ENCODE measurements around the gene METAP2. TPM values are rescaled to one million over a fixed set of nuclear protein-coding genes. Genes with fewer than 3 reads are reported as not detected.

Gene METAP2
- total RNA-seq, 2 experiments from 2014 or later: 129 to 133 TPM

DNA sequence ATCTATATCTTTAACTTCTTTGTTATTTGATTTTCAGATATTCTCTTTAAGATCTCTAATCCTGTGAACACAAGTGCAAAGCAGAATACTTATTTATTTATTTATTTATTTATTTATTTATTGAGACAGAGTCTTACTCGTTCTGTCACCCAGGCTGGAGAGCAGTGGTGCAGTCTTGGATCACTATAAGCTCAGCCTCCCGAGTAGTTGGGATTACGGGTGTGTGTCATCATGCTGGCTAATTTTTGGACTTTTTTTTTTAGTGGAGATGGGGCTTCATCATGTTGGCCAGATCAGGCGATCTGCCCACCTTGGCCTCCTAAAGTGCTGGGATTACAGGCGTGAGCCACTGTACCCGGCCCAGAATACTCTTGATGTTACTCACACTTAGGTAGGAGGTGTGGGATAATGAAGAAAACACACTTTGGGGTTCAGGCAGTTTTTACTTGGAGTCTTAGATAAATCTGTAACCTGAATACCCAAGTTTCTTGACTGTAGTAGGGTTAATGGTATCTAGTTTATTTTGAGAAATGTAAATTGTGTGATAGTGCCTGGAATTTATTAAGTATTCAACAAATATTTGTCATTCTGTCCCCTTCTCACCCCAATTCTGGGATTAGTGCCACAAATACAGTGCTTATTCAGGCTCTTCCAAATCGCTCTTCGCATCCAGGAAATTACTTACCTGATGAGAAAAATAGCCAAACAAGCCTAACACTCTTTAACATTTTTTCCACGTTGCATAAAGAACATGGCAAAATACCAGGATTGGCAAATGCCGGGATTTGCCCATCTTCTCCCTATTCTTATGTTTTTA lies 33.0 kb downstream of the METAP2 start:
- ATAC-seq (no peak), DNase-seq (no peak)
- ChIA-PET CTCF (interaction anchor here (1.5 kb wide), 1 partner anchor 8 kb away, joined by 4 read pairs; no protein-coding TSS in a partner anchor), POLR2A (interaction anchor here (1.0 to 2.5 kb wide), 3 partner anchors 9 to 33 kb away, joined by 3 to 6 read pairs (median 3); partner anchors contain the start of gene METAP2)
- no peak for TF ChIP-seq CTCF (IDR thresholded peaks at IDR 0.05)
- intact Hi-C loops (cut with micrococcal nuclease): no loop called here
- H3K4me1 Mint-ChIP-seq (ENCODE audit: low read depth): peaks cover 14% of the 10 kb centered on the region
- no peaks in the 10 kb centered on the region for H3K9me3 Mint-ChIP-seq
- no peak overlapping the region for H3K4me3 Mint-ChIP-seq
- peaks cover 60% of the 10 kb centered on the region for H3K36me3 Mint-ChIP-seq (ENCODE audit: low read depth)
- no peak overlapping the region for H3K27ac Mint-ChIP-seq
- no peaks in the 10 kb centered on the region for H3K27me3 Mint-ChIP-seq

DNA sequence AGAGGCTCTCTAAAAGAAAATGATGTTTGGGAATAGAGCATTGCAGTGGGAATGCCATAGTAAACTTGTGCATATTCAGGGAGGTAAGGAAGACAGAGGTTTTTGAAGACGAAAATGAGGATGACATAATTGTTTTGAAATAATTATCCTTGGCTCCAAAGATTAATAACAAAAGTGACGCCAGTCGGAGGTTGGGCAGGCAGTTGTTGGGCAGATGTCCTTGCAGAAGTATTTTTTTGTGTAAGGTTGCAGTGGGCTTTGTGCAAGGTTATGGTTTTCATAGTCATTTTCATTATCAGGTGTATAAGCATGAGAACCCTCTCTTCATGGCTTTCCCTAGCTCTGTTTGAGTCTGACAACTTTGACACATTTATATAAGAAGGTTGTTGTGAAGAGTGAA lies 35.3 kb downstream of the METAP2 start:
- no peak for TF ChIP-seq CTCF (IDR thresholded peaks at IDR 0.05)
- CTCF ChIA-PET: interaction anchor here (1.1 to 1.2 kb wide), 2 partner anchors 14 to 25 kb away, joined by 3 read pairs; no protein-coding TSS in a partner anchor
- POLR2A ChIA-PET: interaction anchor here (0.7 to 2.1 kb wide), 2 partner anchors 11 to 20 kb away, joined by 4 read pairs; no protein-coding TSS in a partner anchor
- H3K27me3 Mint-ChIP-seq: no peaks in the 10 kb centered on the region
- DNase-seq (no peak), ATAC-seq (no peak)
- peaks cover 61% of the 10 kb centered on the region for H3K36me3 Mint-ChIP-seq (ENCODE audit: low read depth)
- intact Hi-C loops (cut with micrococcal nuclease): no loop called here
- no peak overlapping the region for H3K27ac Mint-ChIP-seq
- peaks cover 4% of the 10 kb centered on the region for H3K4me1 Mint-ChIP-seq (ENCODE audit: low read depth)
- H3K9me3 Mint-ChIP-seq: no peaks in the 10 kb centered on the region
- no peak overlapping the region for H3K4me3 Mint-ChIP-seq

- Mint-ChIP-seq H3K4me3 (no peak overlapping the region), H3K9me3 (no peaks in the 10 kb centered on the region), H3K36me3 (ENCODE audit: low read depth) (peaks cover 54% of the 10 kb centered on the region), H3K27me3 (no peaks in the 10 kb centered on the region), H3K4me1 (ENCODE audit: low read depth) (peaks cover 6% of the 10 kb centered on the region), H3K27ac (no peak overlapping the region)
- TF ChIP-seq CTCF (IDR thresholded peaks at IDR 0.05): no peak
- intact Hi-C loops (cut with micrococcal nuclease): no loop called here
- DNase-seq (no peak), ATAC-seq (no peak)
- POLR2A ChIA-PET: no interaction called here
- CTCF ChIA-PET: interaction anchor here (1.2 kb wide), 1 partner anchor 23 kb away, joined by 4 read pairs; no protein-coding TSS in a partner anchor
These were observed 38.0 kb downstream of the METAP2 start for GRCh38 chr12:95511977-95512376.

- H3K27me3 Mint-ChIP-seq: no peaks in the 10 kb centered on the region
- DNase-seq: no peak
- intact Hi-C loops (cut with micrococcal nuclease): no loop called here
- no peak for ATAC-seq
- no peaks in the 10 kb centered on the region for H3K9me3 Mint-ChIP-seq
- peaks cover 4% of the 10 kb centered on the region for H3K4me1 Mint-ChIP-seq (ENCODE audit: low read depth)
- H3K27ac Mint-ChIP-seq: no peak overlapping the region
- no peak for TF ChIP-seq CTCF (IDR thresholded peaks at IDR 0.05)
- H3K4me3 Mint-ChIP-seq: no peak overlapping the region
- H3K36me3 Mint-ChIP-seq (ENCODE audit: low read depth): peaks cover 53% of the 10 kb centered on the region
- POLR2A ChIA-PET: interaction anchor here (1.4 kb wide), 1 partner anchor 12 kb away, joined by 4 read pairs; no protein-coding TSS in a partner anchor
- CTCF ChIA-PET: interaction anchor here (2.0 to 5.1 kb wide), 3 partner anchors 10 to 21 kb away, joined by 5 to 21 read pairs (median 7); no protein-coding TSS in a partner anchor
These were observed 39.6 kb downstream of the METAP2 start for GRCh38 chr12:95513599-95513998.

DNA sequence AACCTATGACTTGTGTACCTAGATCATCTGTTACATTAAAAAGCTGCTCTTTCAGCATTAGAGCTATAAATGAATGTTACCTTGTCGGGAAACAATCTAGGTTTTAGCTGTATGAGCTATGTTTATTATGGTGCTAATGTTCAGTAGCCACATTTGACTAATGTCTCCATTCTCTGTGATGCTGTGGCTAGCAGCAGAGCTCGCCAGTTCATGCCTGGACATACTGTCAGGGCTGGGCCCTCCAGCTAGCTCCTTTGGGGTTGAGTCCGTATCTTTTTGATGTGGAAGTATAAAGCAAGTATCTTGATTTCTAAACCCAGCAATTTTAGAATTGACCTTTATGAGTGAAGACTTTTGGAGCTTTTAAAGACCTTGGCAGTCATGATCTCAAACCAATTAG lies 41.2 kb downstream of the METAP2 start:
- H3K27ac Mint-ChIP-seq: no peak overlapping the region
- ChIA-PET CTCF (interaction anchor here (1.0 to 5.1 kb wide), 5 partner anchors 8 to 19 kb away, joined by 3 to 21 read pairs (median 5); no protein-coding TSS in a partner anchor), POLR2A (no interaction called here)
- no peak for TF ChIP-seq CTCF (IDR thresholded peaks at IDR 0.05)
- DNase-seq (no peak), ATAC-seq (no peak)
- no peak overlapping the region for H3K4me3 Mint-ChIP-seq
- H3K27me3 Mint-ChIP-seq: no peaks in the 10 kb centered on the region
- no peaks in the 10 kb centered on the region for H3K9me3 Mint-ChIP-seq
- H3K36me3 Mint-ChIP-seq (ENCODE audit: low read depth): peaks cover 44% of the 10 kb centered on the region
- peaks cover 2% of the 10 kb centered on the region for H3K4me1 Mint-ChIP-seq (ENCODE audit: low read depth)
- intact Hi-C loops (cut with micrococcal nuclease): no loop called here
